Measurements from ENCODE around the gene STPG2. TPM values are rescaled to one million over a fixed set of nuclear protein-coding genes. Genes with fewer than 3 reads are reported as not detected.

STPG2 gene
- total and polyA plus RNA-seq, 2 donors (not counting 3 experiments of a cell fraction or from before 2014, with no cell fraction given), result not detected

- intact Hi-C loops (cut with micrococcal nuclease), result no loop called here
- dilution Hi-C loops (cut with MboI; ENCODE audit: extremely low pct_ligation_motif_present, low sequenced_read_pairs), result no loop called here
These were observed 164.3 kb downstream of the STPG2 start for GRCh38 chr4:97978791-97979488.

DNA sequence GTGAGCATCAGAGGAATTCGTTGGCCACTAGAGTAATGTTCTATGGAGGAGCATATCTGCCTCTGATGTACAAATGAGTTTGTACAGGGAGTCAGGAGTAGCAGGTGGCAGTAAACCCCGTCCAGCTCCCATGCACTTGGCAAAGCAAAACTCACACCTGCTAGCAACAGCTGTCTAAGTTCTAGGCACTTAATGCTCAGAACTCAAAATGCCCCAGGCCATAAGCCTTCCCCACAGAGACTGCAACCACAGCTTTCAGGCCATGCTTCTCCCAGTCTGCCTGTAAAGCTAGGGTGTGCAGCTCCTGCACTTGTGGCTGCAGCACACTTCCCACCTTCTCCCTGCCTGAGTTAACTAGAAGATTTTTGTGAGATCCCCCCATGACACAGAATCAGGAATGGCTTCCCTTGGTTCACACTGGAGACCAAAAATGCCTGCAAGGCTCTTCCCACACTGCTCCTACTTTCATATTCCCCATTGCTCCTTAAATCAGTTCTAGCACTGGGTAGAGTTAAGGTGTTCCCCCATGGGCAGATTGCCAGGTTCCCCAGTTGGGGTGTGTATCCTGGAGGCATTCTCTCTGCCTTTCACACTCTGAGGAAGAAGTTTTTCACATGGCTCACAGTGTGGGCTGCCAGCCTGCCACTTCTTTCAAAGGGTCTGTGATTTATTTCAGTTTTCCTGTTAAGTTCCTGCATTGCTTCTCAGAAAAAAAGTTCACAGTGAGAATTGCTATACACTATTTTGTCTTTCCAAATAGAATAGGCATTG is 189.9 kb downstream of the STPG2 start:
- Histone ChIP-seq H3K4me1 (ENCODE audit: control insufficient read depth, extremely low read depth, insufficient read depth, low read length) (no peaks in the 10 kb centered on the region), H3K9me1 (replicated peaks; ENCODE audit: control insufficient read depth, extremely low read depth, insufficient read depth, low read length) (no peaks in the 10 kb centered on the region), H3K9ac (replicated peaks; ENCODE audit: extremely low read depth, insufficient read depth, low read length) (no peak overlapping the region), H3K36me3 (ENCODE audit: control insufficient read depth in 2 of 2, extremely low read depth in 1 of 2, insufficient read depth in 2 of 2, low read length in 2 of 2) (no peaks in the 10 kb centered on the region), H2AFZ (ENCODE audit: low read depth, low read length) (no peak overlapping the region), H3K27ac (ENCODE audit: insufficient read depth, low read depth, low read length) (no peak overlapping the region), H3K79me2 (ENCODE audit: control insufficient read depth, insufficient read depth, low read length) (no peaks in the 10 kb centered on the region), H3K9me3 (replicated peaks; ENCODE audit: control insufficient read depth, insufficient read depth, low read length) (no peaks in the 10 kb centered on the region), H3K4me2 (ENCODE audit: insufficient read depth, low read length) (no peak overlapping the region), H3K27me3 (ENCODE audit: control insufficient read depth in 2 of 2, insufficient read depth in 2 of 2, low read length in 2 of 2) (no peaks in the 10 kb centered on the region), H4K20me1 (replicated peaks; ENCODE audit: control insufficient read depth, extremely low read depth, insufficient read depth, low read length) (no peaks in the 10 kb centered on the region), H3K4me3 (replicated peaks in 1 of 3; ENCODE audit: insufficient read depth in 1 of 3, low read depth in 1 of 3, low read length in 3 of 3) (no peak overlapping the region)
- TF ChIP-seq, protein P1, sequence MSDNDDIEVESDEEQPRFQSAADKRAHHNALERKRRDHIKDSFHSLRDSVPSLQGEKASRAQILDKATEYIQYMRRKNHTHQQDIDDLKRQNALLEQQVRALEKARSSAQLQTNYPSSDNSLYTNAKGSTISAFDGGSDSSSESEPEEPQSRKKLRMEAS (IDR thresholded peaks at IDR 0.05; ENCODE audit: insufficient read depth, insufficient read length), result no peak
- no peak for TF ChIP-seq POLR2AphosphoS5 (IDR thresholded peaks at IDR 0.05; ENCODE audit: insufficient read depth, low read depth, low read length)
- no peak for TF ChIP-seq MYC (IDR thresholded peaks at IDR 0.05; ENCODE audit: low read depth, low read length)
- no peak for TF ChIP-seq GATA2 (IDR thresholded peaks at IDR 0.05; ENCODE audit: insufficient read depth, insufficient read length, low read depth, low read length)
- TF ChIP-seq CTCF (IDR thresholded peaks at IDR 0.05; ENCODE audit: extremely low read depth in 1 of 2, insufficient read depth in 1 of 2, low read depth in 1 of 2, low read length in 2 of 2), result no peak
- no peak for TF ChIP-seq EZH2 (IDR thresholded peaks at IDR 0.05; ENCODE audit: borderline replicate concordance, low read depth, low read length, severe bottlenecking)
- no peak for TF ChIP-seq JUN (IDR thresholded peaks at IDR 0.05; ENCODE audit: borderline replicate concordance, insufficient read depth, insufficient read length, low read depth)
- DNase-seq (ENCODE audit: low read depth, low spot score) (no peak), FAIRE-seq (no peak)
- dilution Hi-C loops (cut with MboI; ENCODE audit: extremely low pct_ligation_motif_present, low sequenced_read_pairs) (no loop called here), intact Hi-C loops (cut with micrococcal nuclease) (no loop called here)
- no TSS peak for BruUV-seq (replicated peaks)
- POLR2A ChIA-PET, result no interaction called here
- CTCF ChIA-PET, result no interaction called here

More at GRCh38 chr4:97978791-97979488, 164.3 kb downstream of the STPG2 start:
- no peaks in the 10 kb centered on the region for H3K27me3 ChIP-seq (ENCODE audit: control insufficient read depth in 2 of 2, insufficient read depth in 2 of 2, low read length in 2 of 2)
- CTCF ChIA-PET, result interaction anchor here (0.9 kb wide), 1 partner anchor 258 kb away, joined by 3 read pairs; no protein-coding TSS in a partner anchor
- POLR2A ChIA-PET, result no interaction called here
- H3K79me2 ChIP-seq (ENCODE audit: control insufficient read depth, insufficient read depth, low read length), result no peaks in the 10 kb centered on the region
- no peak overlapping the region for H3K4me2 ChIP-seq (ENCODE audit: insufficient read depth, low read length)
- no peak overlapping the region for H2AFZ ChIP-seq (ENCODE audit: low read depth, low read length)
- no TSS peak for BruUV-seq (replicated peaks)
- no peaks in the 10 kb centered on the region for H3K4me1 ChIP-seq (ENCODE audit: control insufficient read depth, extremely low read depth, insufficient read depth, low read length)
- DNase-seq (ENCODE audit: low read depth, low spot score), result no peak
- no peak for TF ChIP-seq EZH2 (IDR thresholded peaks at IDR 0.05; ENCODE audit: borderline replicate concordance, low read depth, low read length, severe bottlenecking)
- TF ChIP-seq POLR2AphosphoS5 (IDR thresholded peaks at IDR 0.05; ENCODE audit: insufficient read depth, low read depth, low read length), result no peak
- TF ChIP-seq GATA2 (IDR thresholded peaks at IDR 0.05; ENCODE audit: insufficient read depth, insufficient read length, low read depth, low read length), result no peak
- TF ChIP-seq, protein P1 (IDR thresholded peaks at IDR 0.05; ENCODE audit: insufficient read depth, insufficient read length), result no peak
- no peak overlapping the region for H3K4me3 ChIP-seq (replicated peaks in 1 of 3; ENCODE audit: insufficient read depth in 1 of 3, low read depth in 1 of 3, low read length in 3 of 3)
- no peaks in the 10 kb centered on the region for H3K9me3 ChIP-seq (replicated peaks; ENCODE audit: control insufficient read depth, insufficient read depth, low read length)
- H4K20me1 ChIP-seq (replicated peaks; ENCODE audit: control insufficient read depth, extremely low read depth, insufficient read depth, low read length), result no peaks in the 10 kb centered on the region
- no peaks in the 10 kb centered on the region for H3K36me3 ChIP-seq (ENCODE audit: control insufficient read depth in 2 of 2, extremely low read depth in 1 of 2, insufficient read depth in 2 of 2, low read length in 2 of 2)
- H3K9ac ChIP-seq (replicated peaks; ENCODE audit: extremely low read depth, insufficient read depth, low read length), result no peak overlapping the region
- H3K27ac ChIP-seq (ENCODE audit: insufficient read depth, low read depth, low read length), result no peak overlapping the region
- no peaks in the 10 kb centered on the region for H3K9me1 ChIP-seq (replicated peaks; ENCODE audit: control insufficient read depth, extremely low read depth, insufficient read depth, low read length)
- no peak for FAIRE-seq

Data from endothelial cell of umbilical vein (primary cell).